Measurements from ENCODE around the gene ELK4.

The ELK4 gene

GRCh38 chr1:205610901-205611466, 20.8 kb downstream of the ELK4 start:
- H3K4me3 ChIP-seq (replicated peaks; ENCODE audit: low read depth, low read length): no peak overlapping the region
- no peak for DNase-seq (ENCODE audit: extremely low read depth, low read depth)
- no peak for TF ChIP-seq CTCF (IDR thresholded peaks at IDR 0.05; ENCODE audit: low read depth, low read length, missing control alignments)

- TF ChIP-seq CTCF (IDR thresholded peaks at IDR 0.05; ENCODE audit: low read depth, low read length, missing control alignments): no peak
- DNase-seq (ENCODE audit: extremely low read depth, low read depth): no peak
- H3K4me3 ChIP-seq (replicated peaks; ENCODE audit: low read depth, low read length): no peak overlapping the region
These were observed 21.8 kb downstream of the ELK4 start for GRCh38 chr1:205610036-205610435.

DNA sequence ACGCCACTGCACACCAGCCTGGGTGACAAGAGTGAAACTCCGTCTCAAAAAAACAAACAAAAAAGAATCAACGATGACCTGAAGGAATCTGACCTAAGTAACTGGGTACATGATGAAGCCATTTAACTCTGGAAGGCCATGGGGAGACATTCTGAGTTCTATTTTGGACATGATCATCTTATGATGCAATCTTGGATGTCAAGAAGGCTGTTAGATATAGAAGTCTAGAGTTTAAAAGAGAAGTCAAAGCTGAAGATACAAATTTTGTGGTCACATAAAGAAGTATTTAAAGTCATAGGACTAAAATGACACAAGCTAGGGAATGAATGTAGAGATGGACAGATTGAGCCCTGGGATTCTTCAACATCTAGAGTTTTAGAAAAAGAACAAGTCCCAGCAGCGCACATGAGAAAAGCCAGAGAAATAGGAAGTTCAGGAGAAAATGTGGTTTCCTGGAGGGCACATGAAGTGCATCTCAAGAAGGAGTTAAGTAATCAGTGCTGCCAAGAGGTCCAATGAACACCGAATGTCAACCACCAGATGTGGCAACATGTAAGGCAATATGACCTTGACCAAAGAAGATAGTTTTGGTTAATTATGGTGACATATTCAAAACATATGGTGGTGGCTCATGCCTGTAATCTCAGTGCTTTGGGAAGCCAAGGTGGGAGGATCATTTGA, 26.8 kb downstream of the ELK4 start:
- TF ChIP-seq CTCF (IDR thresholded peaks at IDR 0.05; ENCODE audit: low read depth, low read length, missing control alignments): no peak
- no peak overlapping the region for H3K4me3 ChIP-seq (replicated peaks; ENCODE audit: low read depth, low read length)
- DNase-seq (ENCODE audit: extremely low read depth, low read depth): no peak

GRCh38 chr1:205604059-205604458, 27.8 kb downstream of the ELK4 start:
- TF ChIP-seq CTCF (IDR thresholded peaks at IDR 0.05; ENCODE audit: low read depth, low read length, missing control alignments): no peak
- H3K4me3 ChIP-seq (replicated peaks; ENCODE audit: low read depth, low read length): no peak overlapping the region
- no peak for DNase-seq (ENCODE audit: extremely low read depth, low read depth)

GRCh38 chr1:205601205-205601604, 30.6 kb downstream of the ELK4 start:
- no peak for TF ChIP-seq CTCF (IDR thresholded peaks at IDR 0.05; ENCODE audit: low read depth, low read length, missing control alignments)
- no peak for DNase-seq (ENCODE audit: extremely low read depth, low read depth)
- H3K4me3 ChIP-seq (replicated peaks; ENCODE audit: low read depth, low read length): no peak overlapping the region

GRCh38 chr1:205600085-205600484, 31.7 kb downstream of the ELK4 start:
- no peak overlapping the region for H3K4me3 ChIP-seq (replicated peaks; ENCODE audit: low read depth, low read length)
- peak; percentile 19 for TF ChIP-seq CTCF (IDR thresholded peaks at IDR 0.05; ENCODE audit: low read depth, low read length, missing control alignments)
- DNase-seq (ENCODE audit: extremely low read depth, low read depth): no peak

DNA sequence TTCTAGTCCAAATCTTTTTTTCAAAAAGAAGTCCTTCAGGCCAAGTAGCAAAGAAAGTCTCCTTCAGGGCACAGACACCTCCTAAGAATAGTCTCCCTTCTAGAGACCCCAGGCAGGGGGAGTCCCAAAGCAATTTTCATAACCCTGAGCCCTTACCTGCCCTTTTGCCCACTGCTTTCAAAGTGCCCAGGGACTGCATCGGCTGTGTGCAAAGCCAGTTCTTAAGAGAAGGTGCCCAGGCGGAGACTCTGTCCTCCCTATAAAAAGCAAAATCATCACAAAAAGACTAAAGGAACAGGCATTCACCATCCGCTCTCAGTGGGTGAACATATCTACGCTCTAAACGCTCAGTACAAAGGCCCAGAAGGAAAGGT, 32.2 kb downstream of the ELK4 start:
- no peak for DNase-seq (ENCODE audit: extremely low read depth, low read depth)
- TF ChIP-seq CTCF (IDR thresholded peaks at IDR 0.05; ENCODE audit: low read depth, low read length, missing control alignments): no peak
- no peak overlapping the region for H3K4me3 ChIP-seq (replicated peaks; ENCODE audit: low read depth, low read length)
